Activated T-cell treated with anti-CD3 and anti-CD28 coated beads, Interleukin-2, amount 50 U/mL, for 48 hours (primary cell): ENCODE data around the gene CEP128.

Source experiments
- DNase-seq, 2 experiments: peaks; one replicate each; pipeline ENCODE4 v3.0.0-alpha.2; 2020

Gene CEP128

DNA sequence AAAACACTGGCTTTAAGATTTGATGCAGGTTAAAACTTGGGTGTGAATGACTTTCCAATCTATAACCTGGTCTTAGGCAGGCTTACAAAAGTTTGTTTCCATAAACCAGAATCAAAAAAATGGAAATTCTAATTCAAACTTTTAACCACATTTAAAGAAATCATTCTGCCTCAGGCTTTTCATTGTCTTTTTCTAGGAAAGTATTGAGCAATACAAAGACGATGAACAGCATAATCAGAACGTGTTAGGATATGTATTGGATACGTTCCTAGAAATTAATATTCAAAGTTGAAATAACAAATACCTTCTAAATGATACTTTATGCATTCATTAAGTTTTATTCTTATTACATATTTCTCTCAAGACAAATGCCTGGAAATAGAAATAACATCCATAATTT, 172.9 kb downstream of the CEP128 start:
- DNase-seq: no peak

DNA sequence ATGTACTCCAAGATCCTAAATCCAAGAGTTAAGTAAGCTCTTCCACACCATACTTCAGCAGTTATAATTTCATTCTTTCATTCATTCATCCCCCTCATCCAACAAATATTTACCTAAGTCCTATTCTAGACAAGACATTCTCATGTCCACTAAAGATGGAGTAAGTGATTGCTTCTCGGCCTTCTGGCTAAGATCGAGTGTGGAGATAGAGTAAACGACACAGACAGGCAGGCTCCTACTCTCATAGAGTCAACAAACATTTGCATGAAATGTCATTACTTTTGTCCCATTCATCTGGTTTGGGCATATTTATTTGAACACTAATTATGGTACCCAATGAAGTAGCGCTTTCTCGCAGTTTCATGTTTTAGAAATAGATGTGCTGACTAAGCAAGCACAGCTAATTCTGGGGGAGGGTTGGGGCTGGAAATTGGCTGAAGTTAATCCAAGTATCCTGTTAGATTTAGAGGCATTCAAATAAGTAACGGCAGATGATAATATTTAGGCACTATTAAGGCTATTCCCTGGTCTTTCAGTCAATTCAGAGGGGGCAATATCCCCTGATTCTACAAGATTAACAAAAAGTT, 176.5 kb downstream of the CEP128 start:
- DNase-seq: no peak

DNA sequence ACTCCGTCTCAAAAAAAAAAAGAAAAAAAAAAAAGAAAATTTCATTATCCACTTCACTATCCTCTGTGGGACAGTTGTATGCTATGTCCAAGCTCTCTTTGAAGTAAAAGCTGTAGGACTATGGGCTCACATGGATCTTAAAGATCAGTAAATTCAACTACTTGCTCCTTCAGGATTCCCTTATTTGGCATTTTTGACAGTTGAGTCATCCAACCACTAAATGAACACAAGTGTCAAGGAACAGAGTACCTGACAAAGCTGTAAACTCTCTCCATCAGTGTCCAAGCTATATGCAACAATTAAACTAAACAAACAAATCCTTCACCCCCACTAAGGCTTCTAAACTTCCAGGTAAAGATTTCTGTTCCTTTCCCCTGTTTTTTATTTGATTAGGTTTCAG, 177.0 kb downstream of the CEP128 start:
- DNase-seq: no peak

DNA sequence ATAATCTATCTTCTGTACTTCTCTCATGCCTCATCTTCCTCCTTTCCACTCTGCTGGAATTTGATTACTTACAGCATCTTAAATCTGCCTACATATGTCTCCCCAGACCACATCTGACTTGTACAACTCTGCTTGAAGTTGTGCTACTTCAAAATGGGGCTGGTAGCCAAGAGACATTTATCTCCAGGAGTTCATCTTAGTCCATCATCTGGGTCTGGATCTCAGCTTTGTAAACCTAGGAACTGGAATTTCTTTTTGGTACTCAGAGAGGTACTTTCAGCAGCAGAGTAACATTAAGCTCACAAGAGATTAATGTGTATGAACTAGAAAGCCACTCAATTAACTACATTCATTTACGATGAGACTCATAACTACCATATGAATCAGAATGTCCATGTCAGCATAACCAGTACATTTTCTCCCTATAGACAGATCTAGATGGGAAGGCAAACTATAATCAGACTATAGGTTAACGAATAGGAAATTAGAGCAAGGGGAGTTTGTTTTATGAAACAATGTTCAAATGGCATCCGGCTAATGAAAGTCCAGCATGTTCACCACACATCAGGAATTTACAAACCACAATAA, 178.8 kb downstream of the CEP128 start:
- no peak for DNase-seq

DNA sequence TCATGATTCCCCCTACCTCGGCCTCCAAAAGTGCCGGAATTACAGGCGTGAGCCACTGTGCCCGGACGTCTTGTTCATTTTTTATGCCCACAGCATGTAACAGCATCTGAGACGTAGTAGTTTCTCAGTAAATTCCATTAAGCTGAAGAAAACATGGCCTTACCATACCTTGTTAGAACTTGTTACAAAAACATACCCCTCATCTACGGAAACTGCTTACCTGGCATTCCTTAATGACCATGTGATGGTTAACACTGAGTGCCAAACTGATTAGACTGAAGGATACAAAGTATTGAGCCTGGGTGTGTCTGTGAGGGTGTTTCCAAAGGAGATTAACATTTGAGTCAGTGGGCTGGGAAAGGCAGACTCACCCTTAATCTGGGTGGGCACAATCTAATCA, 186.8 kb downstream of the CEP128 start:
- no peak for DNase-seq

DNA sequence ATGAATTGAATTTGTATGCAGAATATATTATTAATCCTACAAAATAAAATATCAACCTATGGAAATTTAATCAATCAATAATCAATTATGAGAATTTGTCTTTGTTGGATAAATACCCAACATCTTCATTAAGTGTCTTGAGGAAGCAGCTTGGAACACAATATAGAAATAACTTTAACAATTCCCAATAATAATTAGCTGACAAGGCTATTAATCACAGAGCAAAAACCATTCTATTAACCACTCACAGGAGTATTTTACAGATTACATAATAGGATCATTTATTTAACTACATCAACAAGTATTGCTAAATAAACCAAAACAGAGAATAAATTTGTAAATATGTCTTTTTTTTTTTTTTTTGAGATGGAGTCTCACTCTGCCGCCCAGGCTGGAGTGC, 190.3 kb downstream of the CEP128 start:
- DNase-seq: no peak

DNA sequence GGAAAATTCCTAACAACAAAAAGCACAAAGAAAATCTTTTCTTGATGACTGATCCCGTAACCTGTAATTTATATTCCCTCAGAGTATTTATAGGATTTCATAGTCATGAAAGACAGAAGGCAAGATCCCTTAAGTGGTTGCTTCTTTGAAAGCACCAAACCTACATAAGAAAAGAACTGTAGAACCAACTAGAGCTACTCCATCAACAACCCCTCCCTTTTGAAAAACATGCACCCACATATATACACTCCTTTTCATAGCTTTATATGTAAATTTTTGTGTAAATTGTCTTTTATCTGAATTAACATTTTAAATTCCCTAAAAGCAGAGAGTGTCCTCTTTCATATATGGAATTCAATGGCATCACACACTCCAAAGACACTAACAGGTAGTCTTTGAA, 215.3 kb downstream of the CEP128 start:
- DNase-seq: no peak

DNA sequence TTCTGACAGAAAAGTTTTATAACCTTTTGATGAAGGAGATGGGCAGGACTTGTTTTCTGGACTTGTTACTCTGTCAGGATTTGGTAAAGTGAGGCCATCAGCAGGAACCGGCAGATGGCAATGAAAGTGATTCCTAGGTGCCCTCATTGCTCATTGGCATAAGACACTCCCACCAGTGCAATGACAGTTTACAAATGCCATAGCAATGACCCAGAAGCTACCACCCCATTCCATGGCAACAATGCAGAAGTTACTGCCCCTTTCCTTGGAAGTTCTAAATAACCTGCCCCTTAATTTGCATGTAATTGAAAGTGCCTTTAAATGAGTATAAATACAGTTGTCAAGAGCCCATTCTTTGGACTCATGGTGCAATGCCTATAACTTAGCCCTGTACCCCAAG, 222.6 kb downstream of the CEP128 start:
- DNase-seq: no peak

DNA sequence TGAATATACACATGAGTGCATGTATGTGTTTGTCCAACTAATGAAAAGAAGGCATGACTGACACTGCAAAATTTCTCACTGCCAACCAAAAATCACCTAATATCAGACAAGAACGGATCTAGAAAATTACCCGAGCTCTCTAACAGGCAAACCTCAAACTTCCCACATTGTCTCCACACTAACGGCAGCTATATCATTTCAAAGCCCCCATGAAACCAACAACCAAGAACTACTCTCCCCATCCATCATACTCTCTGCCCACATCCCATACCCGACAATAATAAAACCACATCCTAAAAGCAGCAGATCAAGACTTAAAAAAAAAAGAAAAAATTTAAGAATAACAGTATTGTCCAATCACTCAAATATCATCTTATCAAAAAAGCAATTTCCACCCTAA, 227.1 kb downstream of the CEP128 start:
- DNase-seq: no peak

DNA sequence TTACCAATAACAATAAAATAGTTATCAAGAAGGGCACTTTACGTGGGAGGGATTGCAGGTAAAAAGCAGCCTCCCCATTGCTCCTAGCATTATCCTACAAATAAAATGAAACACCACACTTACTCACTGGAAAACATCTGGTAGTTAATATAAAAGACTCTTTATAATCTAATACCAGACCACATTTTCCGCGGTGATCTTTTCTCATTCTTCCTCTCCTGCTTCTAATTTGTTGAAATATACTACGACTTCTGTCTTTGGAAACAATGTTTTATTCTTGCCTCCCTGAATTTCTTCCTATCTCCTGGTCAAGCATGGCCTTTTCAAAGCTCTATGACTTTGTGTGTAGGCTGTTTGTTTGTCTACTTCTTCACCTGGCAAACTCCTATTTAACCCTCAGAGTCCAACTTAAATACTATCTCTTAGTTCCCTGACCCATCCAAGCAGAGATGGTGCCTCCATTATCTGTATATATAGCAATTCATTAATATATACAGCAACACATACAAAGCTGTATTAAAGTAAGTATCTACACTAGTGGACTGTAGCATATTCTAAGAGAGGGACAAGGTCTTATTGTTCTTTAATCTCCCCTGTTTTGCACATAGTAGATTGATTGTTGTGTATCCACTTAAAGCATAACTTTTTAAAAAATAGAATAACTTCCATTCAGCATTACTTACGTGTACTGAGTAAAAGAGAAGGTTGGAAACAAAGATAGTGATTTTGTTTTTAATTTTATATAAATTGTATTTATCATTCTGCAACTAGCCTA, 228.3 kb downstream of the CEP128 start:
- no peak for DNase-seq

DNA sequence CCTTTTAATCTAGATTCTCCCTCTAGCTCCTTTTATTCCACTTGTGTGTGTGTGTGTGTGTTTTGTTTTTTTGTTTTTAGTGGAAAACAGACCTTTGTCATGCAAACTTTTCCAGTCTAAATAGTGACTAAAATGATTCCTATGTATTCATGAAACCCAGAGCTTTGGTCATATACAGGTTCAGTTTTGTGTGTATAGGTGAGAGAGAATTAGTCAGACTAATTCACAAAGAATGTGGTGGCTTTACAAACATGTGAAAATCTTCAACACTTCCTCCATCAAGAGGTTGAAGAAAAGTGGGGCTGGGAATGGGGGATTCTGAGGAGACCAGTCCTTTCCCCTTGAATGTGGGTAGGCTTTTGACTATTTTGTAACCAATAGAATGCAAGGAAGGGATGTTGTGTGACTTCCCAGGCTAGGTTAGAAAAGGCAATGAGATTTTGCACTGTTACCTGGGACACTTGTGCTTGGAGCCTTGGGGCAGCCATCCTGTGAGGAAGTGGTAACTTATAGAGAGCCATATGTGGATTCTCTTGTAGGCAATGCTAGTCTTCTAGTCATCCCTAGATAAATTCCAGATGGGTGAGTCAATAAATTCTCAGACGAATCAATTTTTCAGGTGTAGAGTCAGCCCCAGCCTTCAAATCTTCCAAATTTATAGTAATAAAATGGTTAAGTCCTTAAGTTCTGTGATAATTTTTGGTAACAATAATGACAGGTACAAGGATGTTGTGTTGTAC, 236.1 kb downstream of the CEP128 start:
- no peak for DNase-seq

DNA sequence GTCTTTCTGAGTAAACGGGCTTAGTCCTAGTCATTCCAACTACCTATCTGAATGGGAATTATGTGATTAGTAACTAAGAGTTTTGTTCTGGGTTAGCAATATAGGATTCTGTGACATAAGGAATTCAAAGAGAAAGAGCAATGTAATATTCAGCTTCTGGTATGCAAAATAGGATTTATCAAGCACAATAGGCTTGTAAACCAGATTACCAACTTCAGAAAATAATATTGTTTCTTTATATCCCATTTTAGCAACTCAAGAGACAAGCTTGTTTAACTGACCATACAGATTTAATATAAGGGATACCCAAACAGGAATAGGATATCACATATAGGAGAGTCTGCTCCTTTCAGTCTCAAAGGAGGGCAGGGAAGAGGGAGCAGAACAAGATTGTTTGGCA, 240.9 kb downstream of the CEP128 start:
- no peak for DNase-seq

DNA sequence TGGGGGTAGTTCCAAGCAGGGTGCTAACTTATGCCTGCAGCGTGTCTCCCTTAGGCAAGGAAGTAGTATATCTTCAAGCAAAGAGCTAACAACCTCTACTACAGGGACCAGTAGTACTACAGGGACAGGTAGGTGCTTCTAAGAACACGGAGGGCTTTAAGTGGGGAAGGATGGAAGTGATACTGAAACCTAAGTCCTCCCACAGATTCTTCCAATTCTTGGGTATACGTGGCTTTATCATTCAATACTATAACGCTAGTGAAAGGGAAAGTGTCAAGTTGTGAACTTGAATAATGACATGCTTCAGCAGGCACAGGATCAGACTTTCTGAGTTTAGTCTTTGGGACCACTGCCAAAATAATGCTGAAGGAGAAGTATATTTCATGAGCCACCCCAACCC, 241.7 kb downstream of the CEP128 start:
- DNase-seq: no peak

DNA sequence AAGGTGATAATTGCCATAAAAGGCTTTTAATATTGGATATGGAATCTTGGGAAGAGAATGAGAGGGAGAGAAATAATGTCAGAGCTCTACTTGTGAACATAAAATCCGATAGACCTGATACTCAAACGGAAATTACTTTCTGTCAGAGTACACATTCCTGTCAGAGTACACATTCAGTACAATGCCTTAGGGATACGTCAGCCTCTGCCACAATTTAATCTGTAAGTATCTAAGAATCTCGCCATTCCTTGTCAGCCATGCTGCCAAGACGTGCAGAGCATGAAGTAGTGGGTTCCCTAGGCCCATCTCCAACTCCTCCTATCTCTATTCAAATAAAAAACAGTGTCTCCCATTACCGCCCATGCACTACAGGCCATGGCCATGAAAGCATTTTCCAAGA, 242.6 kb downstream of the CEP128 start:
- DNase-seq: no peak

DNA sequence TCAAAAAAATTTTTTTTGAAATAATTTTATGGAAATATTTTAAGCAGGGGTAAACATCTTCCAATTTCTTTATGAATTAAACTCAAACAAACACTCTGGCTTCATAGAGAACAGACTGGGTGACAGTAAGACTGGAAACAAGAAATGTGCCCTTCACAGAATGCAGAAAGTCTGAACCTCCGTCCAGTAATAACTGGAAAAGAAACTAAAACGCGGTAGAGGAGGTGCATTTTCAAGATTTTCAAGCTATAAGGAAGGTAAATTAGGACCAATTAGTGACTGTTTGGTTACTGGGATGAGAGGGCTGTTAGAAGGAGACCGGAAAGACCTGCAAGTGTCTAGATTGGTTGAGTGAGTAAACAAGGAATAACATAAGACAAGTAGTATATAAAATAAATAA, 245.7 kb downstream of the CEP128 start:
- DNase-seq: no peak

DNA sequence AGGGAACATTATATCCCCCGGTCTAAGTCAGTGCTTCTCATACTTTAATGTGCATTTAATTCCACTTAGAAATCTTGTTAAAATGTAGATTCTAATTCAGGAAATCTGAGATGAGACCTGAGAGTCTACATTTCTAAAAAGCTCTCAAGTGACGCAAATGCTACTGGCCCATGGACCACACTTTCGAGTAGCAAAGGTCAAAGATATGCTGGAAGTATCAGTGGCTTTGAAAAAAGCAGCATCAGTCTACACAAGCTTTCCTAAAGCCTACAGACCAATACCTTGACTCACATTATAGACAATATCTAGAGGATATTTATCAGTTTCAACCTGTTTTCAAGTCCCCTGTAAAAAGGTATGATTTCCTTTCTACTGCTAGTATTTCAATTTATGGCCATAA, 248.6 kb downstream of the CEP128 start:
- DNase-seq: no peak

DNA sequence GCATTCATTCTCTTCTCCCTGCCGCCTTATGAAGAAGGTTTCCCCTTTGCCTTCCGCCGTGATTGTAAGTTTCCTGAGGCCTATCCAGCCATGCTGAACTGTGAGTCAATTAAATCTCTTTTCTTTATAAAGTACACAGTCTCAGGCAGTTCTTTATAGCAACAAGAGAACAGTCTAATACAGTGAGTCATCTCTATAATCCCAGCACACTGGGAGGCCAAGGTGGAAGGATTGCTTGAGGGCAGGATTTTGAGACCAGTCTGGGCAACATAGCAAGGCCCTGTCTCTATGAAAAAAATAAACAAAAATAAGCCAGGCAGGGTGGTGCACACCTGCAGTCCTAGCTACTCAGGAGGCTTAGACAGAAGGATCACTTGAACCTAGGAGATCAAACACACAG, 259.9 kb downstream of the CEP128 start:
- DNase-seq: no peak

DNA sequence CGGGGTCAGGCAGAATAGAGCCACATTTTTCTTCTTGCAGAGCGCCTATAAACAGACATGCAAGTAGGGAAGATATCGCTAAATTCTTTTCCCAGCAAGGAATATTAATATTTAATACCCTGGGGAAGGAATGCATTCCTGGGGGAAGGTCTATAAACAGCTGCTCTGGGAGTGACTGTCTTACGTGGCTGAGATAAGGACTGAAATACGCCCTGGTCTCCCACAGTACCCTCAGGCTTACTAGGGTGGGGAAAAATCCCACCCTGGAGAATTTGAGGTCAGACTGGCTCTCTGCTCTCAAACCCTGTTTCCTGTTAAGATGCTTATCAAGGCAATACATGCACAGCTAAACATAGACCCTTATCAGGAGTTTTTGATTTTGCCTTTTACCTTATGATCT, 262.3 kb downstream of the CEP128 start:
- DNase-seq: no peak

DNA sequence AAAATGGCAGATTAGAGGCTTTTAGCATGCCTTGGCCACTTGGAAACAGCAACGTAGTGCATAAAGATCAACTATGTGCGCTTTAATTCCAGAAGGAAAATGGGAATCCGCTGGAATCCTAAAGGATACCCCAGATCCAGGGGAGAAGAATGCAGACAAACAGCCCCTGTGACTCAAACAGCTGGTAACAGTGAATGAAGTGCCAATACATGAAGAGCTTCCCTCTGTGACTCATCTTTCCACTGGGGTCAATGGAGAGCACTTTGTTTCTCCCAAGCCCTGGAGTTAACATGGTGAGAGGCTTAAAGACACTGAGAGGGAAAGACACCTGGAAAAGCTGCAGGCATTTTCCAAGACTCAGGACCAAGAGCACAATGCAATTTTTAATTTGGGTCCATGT, 263.1 kb downstream of the CEP128 start:
- no peak for DNase-seq

DNA sequence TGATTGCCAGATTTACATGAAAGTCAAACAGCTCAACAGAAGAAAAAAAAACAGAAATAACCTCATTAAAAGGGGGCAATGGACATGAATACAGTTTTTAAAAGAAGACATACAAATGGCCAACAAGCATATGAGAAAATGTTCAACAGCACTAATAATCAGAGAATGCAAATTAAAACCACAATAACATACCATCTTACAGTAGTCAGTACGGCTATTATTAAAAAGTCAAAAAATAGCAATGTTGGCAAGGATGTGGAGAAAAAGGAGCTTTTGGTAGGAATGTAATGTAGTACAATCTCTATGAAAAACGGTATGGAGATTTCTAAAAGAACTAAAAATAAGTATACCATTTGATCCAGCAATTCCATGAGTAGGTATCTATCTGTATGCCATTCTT, 272.1 kb downstream of the CEP128 start:
- DNase-seq: no peak

DNA sequence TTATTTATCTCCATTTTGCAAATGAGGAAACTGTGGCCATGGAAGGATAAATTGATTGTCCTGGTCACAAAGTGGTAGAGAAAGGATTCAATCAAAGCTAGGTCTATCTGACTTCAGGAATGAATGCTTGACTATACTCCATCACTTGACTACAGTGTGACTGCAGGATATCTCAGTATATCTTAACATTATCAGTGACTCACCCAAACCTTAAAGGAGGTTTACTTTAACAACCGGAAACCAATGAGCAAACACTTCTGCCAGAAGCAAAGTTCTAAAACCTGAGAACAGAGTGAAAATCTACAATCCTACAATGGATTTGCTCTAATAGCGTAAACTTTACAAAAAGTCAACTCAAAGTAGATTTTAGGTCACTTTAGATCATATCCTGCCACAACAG, 277.0 kb downstream of the CEP128 start:
- DNase-seq: no peak

DNA sequence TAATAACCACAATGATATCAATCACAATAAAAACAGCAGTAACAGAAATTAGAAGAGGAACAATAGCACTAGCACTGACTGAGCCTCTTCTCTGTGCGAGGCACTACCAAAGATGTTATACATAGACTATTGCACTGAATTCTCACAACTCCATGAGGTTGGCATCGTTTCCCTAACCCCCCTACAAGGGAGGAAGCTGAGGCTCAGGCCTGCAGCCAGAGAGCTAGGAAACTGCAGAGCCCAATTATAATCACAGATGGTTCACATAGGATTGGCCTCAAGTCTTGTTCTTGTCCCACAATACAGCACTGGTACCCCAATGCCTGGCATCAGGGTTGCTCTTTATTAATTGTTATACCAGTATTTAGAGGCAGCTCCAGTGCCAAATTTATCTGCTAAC, 278.0 kb downstream of the CEP128 start:
- no peak for DNase-seq

DNA sequence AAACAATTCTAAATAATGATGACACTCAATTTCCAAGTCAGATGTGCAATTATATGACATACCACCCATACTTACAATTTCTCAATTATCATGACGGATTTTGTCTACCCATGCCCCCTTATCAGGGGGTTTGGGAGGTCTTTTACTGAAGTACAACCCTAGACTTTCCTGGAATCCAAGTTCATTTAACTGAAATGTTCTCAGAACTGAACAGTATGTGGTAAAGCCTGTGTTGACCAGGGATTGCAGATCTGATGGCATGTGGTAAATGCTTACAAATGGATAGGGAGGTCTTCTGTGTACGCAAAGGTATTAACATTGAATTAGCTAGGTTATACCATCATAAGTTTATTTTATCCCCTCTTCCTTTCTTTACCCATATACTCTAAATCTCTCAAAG, 281.8 kb downstream of the CEP128 start:
- no peak for DNase-seq

DNA sequence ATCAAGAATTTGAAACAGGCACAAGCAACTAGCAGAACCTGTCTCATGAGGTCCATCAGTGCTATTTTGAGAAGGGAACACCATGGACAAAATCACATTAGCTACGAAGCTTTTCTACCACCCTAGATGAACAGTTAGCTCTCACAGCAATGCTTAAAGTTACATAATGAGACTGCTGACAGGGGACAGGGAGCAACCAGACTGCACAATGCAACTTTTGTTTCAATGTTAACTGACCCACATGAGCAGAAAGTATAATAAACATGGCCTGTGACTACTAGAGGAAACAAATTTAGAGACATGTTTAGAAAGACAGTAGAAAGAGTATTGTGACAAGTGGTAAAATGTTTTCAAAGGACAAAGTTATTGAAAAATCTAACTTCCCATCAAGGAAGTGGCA, 282.8 kb downstream of the CEP128 start:
- no peak for DNase-seq
